ENCODE data around the gene IDH2. TPM values are rescaled to one million over a fixed set of nuclear protein-coding genes. Genes with fewer than 3 reads are reported as not detected.

IDH2 gene
- polyA plus RNA-seq, 2 donors: 63.5 to 98.5 TPM

GRCh38 chr15:90103701-90104329 lies 1.5 kb upstream of the IDH2 start:
- Histone ChIP-seq H3K36me3 (ENCODE audit: control insufficient read depth in 2 of 2, insufficient read depth in 2 of 2, low read length in 1 of 2) (no peaks in the 10 kb centered on the region), H3K4me1 (ENCODE audit: control insufficient read depth in 2 of 2, insufficient read depth in 2 of 2, low read length in 1 of 2) (peaks cover 6 to 21% of the 10 kb centered on the region in 2 donors), H3K9me3 (ENCODE audit: control insufficient read depth in 2 of 2, insufficient read depth in 1 of 2, low read depth in 1 of 2, low read length in 1 of 2) (no peaks in the 10 kb centered on the region), H3K27me3 (ENCODE audit: control insufficient read depth in 1 of 2, insufficient read depth in 2 of 2, low read length in 2 of 2) (no peaks in the 10 kb centered on the region), H3K4me3 (ENCODE audit: low read depth in 1 of 2, low read length in 2 of 2) (no peak overlapping the region), H3K27ac (ENCODE audit: low read depth in 2 of 2, low read length in 1 of 2) (peak overlapping the region; percentile 91 to 93)
- 64 to 75% methylated on average over 5 of the region's 5 CpGs for WGBS, 2 donors

- Histone ChIP-seq H3K9me3 (ENCODE audit: control insufficient read depth in 2 of 2, insufficient read depth in 1 of 2, low read depth in 1 of 2, low read length in 1 of 2) (no peaks in the 10 kb centered on the region), H3K27me3 (ENCODE audit: control insufficient read depth in 1 of 2, insufficient read depth in 2 of 2, low read length in 2 of 2) (no peaks in the 10 kb centered on the region), H3K4me1 (ENCODE audit: control insufficient read depth in 2 of 2, insufficient read depth in 2 of 2, low read length in 1 of 2) (peaks cover 6 to 24% of the 10 kb centered on the region in 2 donors), H3K36me3 (ENCODE audit: control insufficient read depth in 2 of 2, insufficient read depth in 2 of 2, low read length in 1 of 2) (no peaks in the 10 kb centered on the region), H3K4me3 (ENCODE audit: low read depth in 1 of 2, low read length in 2 of 2) (peak overlapping the region; percentile 79 to 97), H3K27ac (ENCODE audit: low read depth in 2 of 2, low read length in 1 of 2) (peak overlapping the region; percentile 91 to 96)
- 3 to 6% methylated on average over 39 to 40 of the region's 40 CpGs for WGBS, 2 donors
These were observed 919 bp downstream of the IDH2 start for GRCh38 chr15:90101130-90101968.

- H3K4me1 ChIP-seq (ENCODE audit: control insufficient read depth in 2 of 2, insufficient read depth in 2 of 2, low read length in 1 of 2): peaks cover 6 to 24% of the 10 kb centered on the region in 2 donors
- peak overlapping the region in 1 of 2 donors; percentile 79 for H3K4me3 ChIP-seq (ENCODE audit: low read depth in 1 of 2, low read length in 2 of 2)
- H3K27ac ChIP-seq (ENCODE audit: low read depth in 2 of 2, low read length in 1 of 2): peak overlapping the region; percentile 84 to 91
- no peaks in the 10 kb centered on the region for H3K36me3 ChIP-seq (ENCODE audit: control insufficient read depth in 2 of 2, insufficient read depth in 2 of 2, low read length in 1 of 2)
- no peaks in the 10 kb centered on the region for H3K27me3 ChIP-seq (ENCODE audit: control insufficient read depth in 1 of 2, insufficient read depth in 2 of 2, low read length in 2 of 2)
- H3K9me3 ChIP-seq (ENCODE audit: control insufficient read depth in 2 of 2, insufficient read depth in 1 of 2, low read depth in 1 of 2, low read length in 1 of 2): no peaks in the 10 kb centered on the region
- 32 to 41% methylated on average over 11 of the region's 11 CpGs for WGBS, 2 donors
These were observed 2.1 kb downstream of the IDH2 start for GRCh38 chr15:90099868-90100831.

GRCh38 chr15:90099072-90099867 lies 3.0 kb downstream of the IDH2 start:
- H3K4me1 ChIP-seq (ENCODE audit: control insufficient read depth in 2 of 2, insufficient read depth in 2 of 2, low read length in 1 of 2): peaks cover 6 to 21% of the 10 kb centered on the region in 2 donors
- H3K27ac ChIP-seq (ENCODE audit: low read depth in 2 of 2, low read length in 1 of 2): peak overlapping the region; percentile 83 to 84

GRCh38 chr15:90097475-90097874 lies 4.8 kb downstream of the IDH2 start:
- 18 to 36% methylated on average over 4 of the region's 4 CpGs for WGBS, 2 donors
- H3K4me1 ChIP-seq (ENCODE audit: control insufficient read depth in 2 of 2, insufficient read depth in 2 of 2, low read length in 1 of 2): peaks cover 3 to 17% of the 10 kb centered on the region in 2 donors
- no peaks in the 10 kb centered on the region for H3K27me3 ChIP-seq (ENCODE audit: control insufficient read depth in 1 of 2, insufficient read depth in 2 of 2, low read length in 2 of 2)
- no peak overlapping the region for H3K4me3 ChIP-seq (ENCODE audit: low read depth in 1 of 2, low read length in 2 of 2)
- H3K36me3 ChIP-seq (ENCODE audit: control insufficient read depth in 2 of 2, insufficient read depth in 2 of 2, low read length in 1 of 2): no peaks in the 10 kb centered on the region
- no peaks in the 10 kb centered on the region for H3K9me3 ChIP-seq (ENCODE audit: control insufficient read depth in 2 of 2, insufficient read depth in 1 of 2, low read depth in 1 of 2, low read length in 1 of 2)
- peak overlapping the region; percentile 83 to 93 for H3K27ac ChIP-seq (ENCODE audit: low read depth in 2 of 2, low read length in 1 of 2)

More at GRCh38 chr15:90099072-90099867, 3.0 kb downstream of the IDH2 start:
- Histone ChIP-seq H3K27me3 (ENCODE audit: control insufficient read depth in 1 of 2, insufficient read depth in 2 of 2, low read length in 2 of 2) (no peaks in the 10 kb centered on the region), H3K36me3 (ENCODE audit: control insufficient read depth in 2 of 2, insufficient read depth in 2 of 2, low read length in 1 of 2) (no peaks in the 10 kb centered on the region), H3K9me3 (ENCODE audit: control insufficient read depth in 2 of 2, insufficient read depth in 1 of 2, low read depth in 1 of 2, low read length in 1 of 2) (no peaks in the 10 kb centered on the region), H3K4me3 (ENCODE audit: low read depth in 1 of 2, low read length in 2 of 2) (no peak overlapping the region)
- WGBS, 2 donors: 76 to 81% methylated on average over 10 of the region's 10 CpGs

GRCh38 chr15:90095521-90095959 lies 6.7 kb downstream of the IDH2 start:
- Histone ChIP-seq H3K27me3 (ENCODE audit: control insufficient read depth in 1 of 2, insufficient read depth in 2 of 2, low read length in 2 of 2) (no peaks in the 10 kb centered on the region), H3K27ac (ENCODE audit: low read depth in 2 of 2, low read length in 1 of 2) (peak overlapping the region; percentile 54 to 79), H3K4me1 (ENCODE audit: control insufficient read depth in 2 of 2, insufficient read depth in 2 of 2, low read length in 1 of 2) (peaks cover 3 to 13% of the 10 kb centered on the region in 2 donors), H3K9me3 (ENCODE audit: control insufficient read depth in 2 of 2, insufficient read depth in 1 of 2, low read depth in 1 of 2, low read length in 1 of 2) (no peaks in the 10 kb centered on the region), H3K36me3 (ENCODE audit: control insufficient read depth in 2 of 2, insufficient read depth in 2 of 2, low read length in 1 of 2) (peaks cover 0 to 12% of the 10 kb centered on the region in 2 donors), H3K4me3 (ENCODE audit: low read depth in 1 of 2, low read length in 2 of 2) (no peak overlapping the region)
- 23 to 30% methylated on average over 3 of the region's 3 CpGs for WGBS, 2 donors

GRCh38 chr15:90091156-90091931 lies 10.9 kb downstream of the IDH2 start:
- Histone ChIP-seq H3K27me3 (ENCODE audit: control insufficient read depth in 1 of 2, insufficient read depth in 2 of 2, low read length in 2 of 2) (no peaks in the 10 kb centered on the region), H3K36me3 (ENCODE audit: control insufficient read depth in 2 of 2, insufficient read depth in 2 of 2, low read length in 1 of 2) (peaks cover 12 to 41% of the 10 kb centered on the region in 2 donors)

GRCh38 chr15:90090226-90090848 lies 11.9 kb downstream of the IDH2 start:
- Histone ChIP-seq H3K27me3 (ENCODE audit: control insufficient read depth in 1 of 2, insufficient read depth in 2 of 2, low read length in 2 of 2) (no peaks in the 10 kb centered on the region), H3K36me3 (ENCODE audit: control insufficient read depth in 2 of 2, insufficient read depth in 2 of 2, low read length in 1 of 2) (peaks cover 12 to 44% of the 10 kb centered on the region in 2 donors), H3K27ac (ENCODE audit: low read depth in 2 of 2, low read length in 1 of 2) (no peak overlapping the region), H3K4me3 (ENCODE audit: low read depth in 1 of 2, low read length in 2 of 2) (no peak overlapping the region), H3K9me3 (ENCODE audit: control insufficient read depth in 2 of 2, insufficient read depth in 1 of 2, low read depth in 1 of 2, low read length in 1 of 2) (no peaks in the 10 kb centered on the region), H3K4me1 (ENCODE audit: control insufficient read depth in 2 of 2, insufficient read depth in 2 of 2, low read length in 1 of 2) (peaks cover under 1 to 3% of the 10 kb centered on the region in 2 donors)
- WGBS, 2 donors: 86 to 87% methylated on average over 11 of the region's 11 CpGs

More at GRCh38 chr15:90091156-90091931, 10.9 kb downstream of the IDH2 start:
- Histone ChIP-seq H3K27ac (ENCODE audit: low read depth in 2 of 2, low read length in 1 of 2) (peak overlapping the region in 1 of 2 donors; percentile 15), H3K4me1 (ENCODE audit: control insufficient read depth in 2 of 2, insufficient read depth in 2 of 2, low read length in 1 of 2) (peaks cover 3% of the 10 kb centered on the region in 2 donors), H3K9me3 (ENCODE audit: control insufficient read depth in 2 of 2, insufficient read depth in 1 of 2, low read depth in 1 of 2, low read length in 1 of 2) (no peaks in the 10 kb centered on the region), H3K4me3 (ENCODE audit: low read depth in 1 of 2, low read length in 2 of 2) (no peak overlapping the region)
- 84 to 85% methylated on average over 17 of the region's 17 CpGs for WGBS, 2 donors
